Stomach smooth muscle (tissue), 2 donors: ENCODE results near the gene TDRD15.

Experiments used
- H3K27ac ChIP-seq: one replicate; pipeline ENCODE4 v1.7.0; 2013; ENCODE audit warnings: mild to moderate bottlenecking, low read length, inconsistent platforms
- H3K27me3 ChIP-seq, 2 donors: one replicate each; pipeline ENCODE4 v1.7.0; 2013; ENCODE audit warnings: low read length in 2 of 2; ENCODE audit not compliant: insufficient read depth in 2 of 2, control insufficient read depth in 1 of 2
- H3K36me3 ChIP-seq, 2 donors: one replicate each; pipeline ENCODE4 v1.7.0; 2013; ENCODE audit warnings: low read length in 2 of 2; ENCODE audit not compliant: control insufficient read depth in 2 of 2, insufficient read depth in 2 of 2
- H3K4me1 ChIP-seq: one replicate; pipeline ENCODE4 v1.7.0; 2013; ENCODE audit warnings: low read length; ENCODE audit not compliant: control insufficient read depth, insufficient read depth
- H3K4me3 ChIP-seq, 2 donors: one replicate each; pipeline ENCODE4 v1.7.0; 2013; ENCODE audit warnings: low read length in 2 of 2
- H3K9ac ChIP-seq, 2 donors: one replicate each; pipeline ENCODE4 v1.7.0; 2013; ENCODE audit warnings: low read length in 2 of 2, mild to moderate bottlenecking in 1 of 2
- H3K9me3 ChIP-seq, 2 donors: one replicate each; pipeline ENCODE4 v1.7.0; 2013; ENCODE audit warnings: low read length in 2 of 2; ENCODE audit not compliant: control insufficient read depth in 2 of 2
- donor health status: healthy.
- donor health status: Pancreatic carcinoma.

TDRD15 gene

DNA sequence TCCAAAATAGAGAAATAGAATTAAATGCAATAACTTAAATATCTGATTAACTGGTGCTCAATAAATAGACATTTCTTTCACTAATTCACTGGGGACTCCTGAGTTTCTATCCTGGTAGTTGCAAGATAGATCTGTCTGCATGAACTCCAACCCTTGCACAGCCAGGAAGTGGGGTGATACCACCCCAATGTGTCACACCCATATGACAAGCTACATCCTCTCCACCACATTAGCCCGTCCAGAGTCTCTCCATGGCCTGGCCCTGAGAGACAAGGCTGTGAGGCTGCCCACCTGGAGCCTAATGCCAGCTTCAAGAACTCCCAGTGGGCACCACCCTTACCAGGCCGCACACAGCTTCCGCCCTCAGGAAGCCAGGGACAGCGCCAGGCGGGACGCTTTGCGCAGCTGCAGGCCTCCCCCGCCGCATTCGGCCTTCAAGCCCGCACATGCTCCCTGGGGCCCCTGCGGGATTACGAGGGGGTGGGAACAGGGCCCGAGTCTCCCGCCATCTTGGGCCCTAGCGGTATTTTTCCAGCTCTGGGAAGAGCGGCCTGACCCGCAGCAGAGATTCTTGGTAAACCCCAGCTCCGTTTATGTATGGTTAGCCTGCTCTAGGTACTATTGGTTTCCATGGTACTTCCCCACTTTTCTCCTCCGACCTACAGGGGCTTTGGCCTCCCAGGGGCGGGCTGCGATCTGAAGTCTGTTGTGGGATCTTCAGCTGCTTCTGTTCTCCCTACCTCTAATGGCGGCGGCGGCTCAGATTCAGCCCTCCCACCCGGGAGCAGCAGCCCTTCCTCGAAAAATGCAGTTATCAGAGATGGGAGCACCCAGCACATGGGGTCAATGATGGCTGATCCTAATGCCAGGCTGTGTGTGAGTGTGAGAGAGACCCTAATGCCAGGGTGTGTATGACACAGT lies at the start of gene TDRD15:
TDRD15 (plus strand) TSS at position 496 of the 921 bp plus-strand sequence. CDS start 13,500 bp downstream, outside the sequence.
- Histone ChIP-seq H3K27me3 (no peaks in the 10 kb centered on the region), H3K9me3 (peaks cover 0 to 3% of the 10 kb centered on the region in 2 donors), H3K36me3 (no peaks in the 10 kb centered on the region), H3K27ac (no peak within 1 kb of the TSS), H3K9ac (no peak within 1 kb of the TSS), H3K4me3 (no peak within 1 kb of the TSS), H3K4me1 (no peaks in the 10 kb centered on the region)

DNA sequence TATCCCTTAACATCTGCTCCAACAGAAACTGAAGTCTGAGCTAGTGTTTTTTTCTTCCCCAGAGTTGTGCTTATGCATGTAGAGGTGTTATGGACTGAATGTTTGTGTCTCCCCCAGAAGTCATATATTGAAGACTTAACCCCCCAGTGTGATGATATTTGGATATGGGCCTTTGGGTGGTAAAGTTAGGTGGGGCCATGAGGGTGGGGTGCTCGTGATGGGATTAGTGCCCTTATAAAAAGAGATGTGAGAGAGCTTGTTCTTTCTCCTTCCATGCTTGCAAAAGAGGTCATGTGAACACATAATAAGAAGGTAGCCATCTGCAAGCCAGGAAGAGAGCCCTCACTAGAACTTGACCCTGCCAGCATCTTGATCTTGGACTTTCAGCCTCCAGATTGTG lies 45.5 kb upstream of the TDRD15 start:
- Histone ChIP-seq H3K9me3 (peaks cover 0 to 7% of the 10 kb centered on the region in 2 donors), H3K4me1 (no peaks in the 10 kb centered on the region), H3K27ac (no peak overlapping the region), H3K4me3 (no peak overlapping the region), H3K36me3 (no peaks in the 10 kb centered on the region), H3K9ac (no peak overlapping the region), H3K27me3 (no peaks in the 10 kb centered on the region)

GRCh38 chr2:21083482-21083881 lies 40.3 kb upstream of the TDRD15 start:
- Histone ChIP-seq H3K4me1 (no peaks in the 10 kb centered on the region), H3K36me3 (no peaks in the 10 kb centered on the region), H3K4me3 (no peak overlapping the region), H3K9me3 (peaks cover 0 to 2% of the 10 kb centered on the region in 2 donors), H3K9ac (no peak overlapping the region), H3K27ac (no peak overlapping the region), H3K27me3 (no peaks in the 10 kb centered on the region)

GRCh38 chr2:21084401-21084800 lies 39.4 kb upstream of the TDRD15 start:
- Histone ChIP-seq H3K27ac (no peak overlapping the region), H3K9me3 (no peaks in the 10 kb centered on the region), H3K27me3 (no peaks in the 10 kb centered on the region), H3K4me3 (no peak overlapping the region), H3K36me3 (no peaks in the 10 kb centered on the region), H3K4me1 (no peaks in the 10 kb centered on the region), H3K9ac (no peak overlapping the region)

GRCh38 chr2:21092308-21092869 lies 31.4 kb upstream of the TDRD15 start:
- Histone ChIP-seq H3K27ac (no peak overlapping the region), H3K36me3 (no peaks in the 10 kb centered on the region)

GRCh38 chr2:21095178-21095577 lies 28.6 kb upstream of the TDRD15 start:
- Histone ChIP-seq H3K9me3 (no peaks in the 10 kb centered on the region), H3K9ac (no peak overlapping the region), H3K4me3 (no peak overlapping the region), H3K27ac (no peak overlapping the region), H3K36me3 (no peaks in the 10 kb centered on the region), H3K27me3 (no peaks in the 10 kb centered on the region), H3K4me1 (no peaks in the 10 kb centered on the region)

More at GRCh38 chr2:21092308-21092869, 31.4 kb upstream of the TDRD15 start:
- Histone ChIP-seq H3K4me3 (no peak overlapping the region), H3K4me1 (no peaks in the 10 kb centered on the region), H3K27me3 (no peaks in the 10 kb centered on the region), H3K9ac (no peak overlapping the region), H3K9me3 (no peaks in the 10 kb centered on the region)

DNA sequence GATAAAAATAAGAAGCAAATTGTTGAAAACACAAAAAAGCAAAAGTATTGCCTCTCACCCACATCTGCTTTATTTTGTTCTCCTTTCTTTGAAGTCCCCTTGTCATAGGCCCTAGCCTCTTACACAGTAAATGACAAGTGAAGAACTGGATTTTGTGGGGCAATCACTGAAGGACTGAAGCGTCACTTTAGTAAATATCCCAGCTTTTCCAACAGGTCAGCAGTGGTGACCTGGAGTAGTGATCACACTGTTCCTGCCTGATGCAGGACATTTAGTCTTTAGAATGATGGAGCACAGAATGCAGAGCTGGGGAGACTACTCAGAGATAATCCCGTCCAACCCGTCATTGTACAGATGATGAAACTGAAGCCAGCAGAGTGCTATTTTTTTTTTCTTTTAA lies 28.1 kb upstream of the TDRD15 start:
- Histone ChIP-seq H3K36me3 (no peaks in the 10 kb centered on the region), H3K27ac (no peak overlapping the region), H3K27me3 (no peaks in the 10 kb centered on the region), H3K4me3 (no peak overlapping the region), H3K9ac (no peak overlapping the region), H3K9me3 (no peaks in the 10 kb centered on the region), H3K4me1 (no peaks in the 10 kb centered on the region)

- Histone ChIP-seq H3K27me3 (no peaks in the 10 kb centered on the region), H3K36me3 (no peaks in the 10 kb centered on the region), H3K9me3 (no peaks in the 10 kb centered on the region), H3K4me1 (no peaks in the 10 kb centered on the region), H3K27ac (no peak overlapping the region), H3K9ac (no peak overlapping the region), H3K4me3 (no peak overlapping the region)
These were observed 27.3 kb upstream of the TDRD15 start for GRCh38 chr2:21096458-21096857.

DNA sequence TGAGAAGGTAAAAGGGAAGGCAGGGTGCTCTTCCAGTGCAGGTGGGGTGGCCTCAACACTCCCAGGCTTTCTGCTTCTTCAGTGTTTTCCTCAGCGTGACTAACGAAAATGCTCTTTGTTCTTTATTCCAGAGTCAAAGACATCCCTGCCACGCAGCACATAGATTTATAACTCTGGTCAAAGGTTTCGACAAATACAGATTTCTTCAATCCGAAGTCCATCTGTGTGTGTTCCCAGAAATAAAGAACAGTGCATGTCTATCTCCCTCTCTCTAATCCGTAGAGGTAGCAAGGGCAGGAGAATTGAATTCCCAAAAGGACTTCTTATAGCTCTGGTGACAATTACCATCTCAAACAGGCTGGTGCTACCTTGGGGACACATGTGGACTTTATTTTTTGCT lies 26.4 kb upstream of the TDRD15 start:
- Histone ChIP-seq H3K4me3 (no peak overlapping the region), H3K36me3 (no peaks in the 10 kb centered on the region), H3K9me3 (no peaks in the 10 kb centered on the region), H3K27ac (no peak overlapping the region), H3K27me3 (no peaks in the 10 kb centered on the region), H3K4me1 (no peaks in the 10 kb centered on the region), H3K9ac (no peak overlapping the region)

DNA sequence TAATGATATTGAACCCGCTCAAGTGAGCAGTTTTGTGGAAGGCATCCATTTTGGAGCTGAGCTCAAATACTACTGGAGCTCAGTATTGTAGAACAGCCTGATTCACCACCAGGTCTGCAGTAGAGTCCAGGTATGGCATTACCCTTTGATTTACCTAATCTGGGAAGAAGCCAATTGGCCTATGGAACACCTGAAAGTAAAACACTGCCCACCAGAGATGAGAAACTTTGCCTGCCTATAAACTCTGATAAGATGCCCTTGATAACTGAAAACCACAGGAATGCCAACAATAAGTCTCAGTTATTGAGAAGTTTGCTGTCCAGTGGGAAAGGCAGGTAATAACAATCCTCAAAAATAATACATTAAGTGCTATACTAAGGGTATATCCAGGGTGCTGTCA lies 25.5 kb upstream of the TDRD15 start:
- Histone ChIP-seq H3K27ac (no peak overlapping the region), H3K9ac (no peak overlapping the region), H3K9me3 (no peaks in the 10 kb centered on the region)

More for the DNA sequence above, 25.5 kb upstream of the TDRD15 start:
- Histone ChIP-seq H3K4me3 (no peak overlapping the region), H3K27me3 (no peaks in the 10 kb centered on the region), H3K36me3 (no peaks in the 10 kb centered on the region), H3K4me1 (no peaks in the 10 kb centered on the region)
